H1 (cell line): Measurements from ENCODE around the gene SLC2A11. TPM values are rescaled to one million over a fixed set of nuclear protein-coding genes. Genes with fewer than 3 reads are reported as not detected.

Source experiments
- ASH2L ChIP-seq: fragments of 200-600, 300-600 bp; sonication (generic); IDR thresholded peaks from one replicate; pipeline ENCODE4 v1.7.1; 2017; ENCODE audit warnings: low read length
- CEBPB ChIP-seq: IDR thresholded peaks from 2 replicates; pipeline ENCODE4 v1.6.1; 2012; ENCODE audit warnings: low read depth, low read length
- CREB1 ChIP-seq: IDR thresholded peaks from 2 replicates; pipeline ENCODE4 v1.6.1; 2012; ENCODE audit warnings: inconsistent platforms
- GTF2F1 ChIP-seq: IDR thresholded peaks from 2 replicates; pipeline ENCODE4 v1.6.1; 2012; ENCODE audit warnings: low read depth, low read length, improper control_type of control experiment, borderline replicate concordance
- USF2 ChIP-seq: IDR thresholded peaks from 2 replicates; pipeline ENCODE4 v1.6.1; 2011; ENCODE audit warnings: low read length, improper control_type of control experiment
- polyA plus RNA-seq, 7 experiments: library from polyadenylated mRNA; depleted of rRNA in 3 of 7; stranded (reverse) in 5 of 7; unstranded in 2 of 7; fragments of >200 nt in 5 of 7; fragments of 200-250 nt in 2 of 7; gene quantifications; 1 replicate in 5 of 7; 2 replicates in 1 of 7; 4 replicates in 1 of 7; pipeline versions ENCODE4 v1.2.1 to v1.2.3, GENCODE V29; 2011 to 2013; ENCODE audit warnings: missing spikeins in 2 of 7, mixed read lengths in 2 of 7
- total RNA-seq: library from RNA; stranded (reverse); fragmentation: NEBNext Ultra II Directional; extraction: Animal tissue kit (Norgen Biotek cat#: 25700); gene quantifications from 2 replicates; pipeline ENCODE4 v1.2.1, GENCODE V29; 2021

SLC2A11 gene
- total and polyA plus RNA-seq, 2 of the 8 experiments (the other 6 are each of a cell fraction or from before 2014, with no cell fraction given), result 10.7 to 12.5 TPM

DNA sequence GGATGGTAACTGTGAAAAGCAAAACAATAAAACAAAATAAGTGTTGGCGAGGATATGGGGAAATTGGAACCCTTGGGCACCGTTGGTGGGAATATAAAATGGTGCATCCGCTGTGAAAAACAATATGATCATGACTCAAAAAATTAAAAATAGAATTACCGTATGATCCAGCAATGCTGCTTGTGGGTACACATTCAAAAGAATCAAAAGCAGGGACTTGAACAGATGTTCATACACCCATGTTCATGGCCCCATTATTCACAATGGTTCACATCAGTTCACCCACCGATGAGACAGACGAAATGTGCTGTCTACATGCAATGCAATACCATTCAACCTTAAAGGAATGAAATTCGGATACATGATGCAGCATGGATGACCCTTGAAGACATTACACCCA is 17.6 kb upstream of the SLC2A11 start (continued):
- no peak for TF ChIP-seq CEBPB
- TF ChIP-seq CREB1, result no peak
- no peak for TF ChIP-seq USF2
- TF ChIP-seq ASH2L, result no peak
- no peak for TF ChIP-seq GTF2F1
- TF ChIP-seq, all 59 proteins: peak for 0
